Panc1 (cell line): ENCODE results near the gene AGBL5. TPM values are rescaled to one million over a fixed set of nuclear protein-coding genes. Genes with fewer than 3 reads are reported as not detected.

Experiments used
- ATAC-seq: fragments of 200-7000 bp; cut with Tn5 transposase; 2 replicates; pipeline ENCODE4 v1.9.1; 2020; ENCODE audit warnings: mild to moderate bottlenecking, moderate library complexity
- BruUV-seq: library from RNA; stranded (reverse); fragments of 400-500 nt; replicated peaks from 2 replicates; lab custom pipeline; 2021; lab: Mats Ljungman, UMichigan
- CTCF ChIA-PET: fragments of 300-600 bp; sonication (Branson Sonifier 250); formaldehyde crosslinking; loops from one replicate; lab custom pipeline; 2022; ENCODE audit warnings: antibody characterized with exemption; lab: Charles Lee
- POLR2A ChIA-PET: fragments of 300-600 bp; sonication (Branson Sonifier 250); formaldehyde crosslinking; loops from one replicate; lab custom pipeline; 2022; ENCODE audit warnings: antibody characterized with exemption; lab: Charles Lee
- DNase-seq: peaks from one replicate; pipeline ENCODE4 v3.0.0-alpha.2; 2010; ENCODE audit warnings: low read depth, low spot score
- H3K27ac ChIP-seq: 2 replicates; pipeline ENCODE4 v1.5.1; 2011; ENCODE audit warnings: mild to moderate bottlenecking, low read length, inconsistent platforms
- H3K27me3 ChIP-seq: fragments of 200-500 bp; sonication (Bioruptor generic); 2 replicates; pipeline ENCODE4 v1.6.0; 2014; ENCODE audit warnings: low read length, inconsistent platforms; ENCODE audit not compliant: control insufficient read depth, insufficient read depth
- H3K36me3 ChIP-seq: fragments of 200-500 bp; sonication (Bioruptor generic); 2 replicates; pipeline ENCODE4 v1.5.1; 2014; ENCODE audit warnings: inconsistent platforms, mild to moderate bottlenecking, low read length, moderate library complexity; ENCODE audit not compliant: control insufficient read depth, insufficient read depth
- H3K4me1 ChIP-seq: 2 replicates; pipeline ENCODE4 v1.5.1; 2011; ENCODE audit warnings: inconsistent platforms, mild to moderate bottlenecking, low read length, moderate library complexity; ENCODE audit not compliant: control insufficient read depth, insufficient read depth
- H3K4me3 ChIP-seq, 2 experiments: 2 replicates each; pipeline ENCODE4 v1.5.1; 2011 to 2012; ENCODE audit warnings: low read depth in 2 of 2, low read length in 2 of 2, mild to moderate bottlenecking in 2 of 2, inconsistent platforms in 1 of 2, moderate library complexity in 1 of 2
- H3K9me3 ChIP-seq: fragments of 200-500 bp; sonication (Bioruptor generic); 2 replicates; pipeline ENCODE4 v1.5.1; 2014; ENCODE audit warnings: low read depth, mild to moderate bottlenecking, inconsistent platforms, low read length, moderate library complexity; ENCODE audit not compliant: control insufficient read depth, insufficient read depth
- CTCF ChIP-seq: fragments of 450-650 bp; IDR thresholded peaks from 2 replicates; pipeline ENCODE4 v1.5.1; 2017; ENCODE audit warnings: mild to moderate bottlenecking
- POLR2AphosphoS5 ChIP-seq: IDR thresholded peaks from 2 replicates; pipeline ENCODE4 v1.6.1; 2012; ENCODE audit warnings: mild to moderate bottlenecking, low read depth, low read length, moderate library complexity
- REST ChIP-seq, 2 experiments: IDR thresholded peaks; 2 replicates each; pipeline ENCODE4 v1.6.1; 2011 to 2012; ENCODE audit warnings: low read depth in 2 of 2, control low read depth in 1 of 2, low read length in 1 of 2, mild to moderate bottlenecking in 1 of 2, moderate library complexity in 1 of 2; ENCODE audit not compliant: insufficient read depth in 1 of 2
- SIN3A ChIP-seq: IDR thresholded peaks from 2 replicates; pipeline ENCODE4 v1.6.1; 2012; ENCODE audit warnings: low read depth, mild to moderate bottlenecking, low read length, moderate library complexity, borderline replicate concordance; ENCODE audit not compliant: insufficient read depth
- TCF7L2 ChIP-seq: IDR thresholded peaks from 2 replicates; pipeline ENCODE4 v1.6.1; 2011; ENCODE audit warnings: mild to moderate bottlenecking, low read depth, low read length, inconsistent platforms
- in situ Hi-C: cut with HindIII; loops from 2 replicates; pipeline ENCODE4 v1.10.0; 2016; ENCODE audit warnings: low sequenced_read_pairs, low pct_unique_long_range_greater_than_20kb
- intact Hi-C: fragments of 100-400 bp; cut with micrococcal nuclease; formaldehyde crosslinking; loops from one replicate; pipeline ENCODE4 v1.10.0; 2022; ENCODE audit not compliant: unreplicated experiment
- total RNA-seq: library from RNA; stranded (reverse); gene quantifications from one replicate; pipeline ENCODE4 v1.2.1, GENCODE V29; 2021; ENCODE audit not compliant: unreplicated experiment

Gene AGBL5
- total RNA-seq, 1 experiment from 2014 or later, result 55.6 TPM

- in situ Hi-C loops, result no loop called here
- H3K9me3 ChIP-seq, result no peaks in the 10 kb centered on the region
- TF ChIP-seq TCF7L2 (no peak), POLR2AphosphoS5 (no peak), SIN3A (no peak), REST (IDR thresholded peaks at IDR 0.05; ENCODE audit: insufficient read depth in 1 of 2, low read depth in 2 of 2, low read length in 1 of 2) (no peak), CTCF (no peak)
- H3K36me3 ChIP-seq, result peaks cover 3% of the 10 kb centered on the region
- POLR2A ChIA-PET, result no interaction called here
- no peaks in the 10 kb centered on the region for H3K27me3 ChIP-seq
- BruUV-seq, result no TSS peak
- no peaks in the 10 kb centered on the region for H3K4me1 ChIP-seq
- DNase-seq (no peak), ATAC-seq (no peak)
- H3K27ac ChIP-seq, result no peak overlapping the region
- no peak overlapping the region for H3K4me3 ChIP-seq
- intact Hi-C loops, result no loop called here
- CTCF ChIA-PET, result interaction anchor here (0.6 kb wide), 1 partner anchor 197 kb away, joined by 3 read pairs; no protein-coding TSS in a partner anchor
Measured at GRCh38 chr2:27042985-27043634, 8.4 kb upstream of the AGBL5 start.

GRCh38 chr2:27049422-27050280 is 1.8 kb upstream of the AGBL5 start:
- no TSS peak for BruUV-seq
- H3K36me3 ChIP-seq, result peaks cover 3% of the 10 kb centered on the region
- peaks cover 6% of the 10 kb centered on the region for H3K4me1 ChIP-seq
- ATAC-seq (peak; percentile 19), DNase-seq (no peak)
- H3K27ac ChIP-seq, result peak overlapping the region; percentile 82
- ChIA-PET POLR2A (interaction anchor here (0.6 to 1.5 kb wide), 2 partner anchors 22 to 61 kb away, joined by 3 to 6 read pairs; partner anchors contain the start of gene OST4), CTCF (interaction anchor here (0.8 to 1.3 kb wide), 2 partner anchors 88 to 142 kb away, joined by 3 to 5 read pairs; no protein-coding TSS in a partner anchor)
- no peaks in the 10 kb centered on the region for H3K27me3 ChIP-seq
- TF ChIP-seq CTCF, result no peak
- no peak for TF ChIP-seq SIN3A
- no peak for TF ChIP-seq TCF7L2
- TF ChIP-seq POLR2AphosphoS5, result no peak
- no peak for TF ChIP-seq REST (IDR thresholded peaks at IDR 0.05; ENCODE audit: insufficient read depth in 1 of 2, low read depth in 2 of 2, low read length in 1 of 2)
- no peaks in the 10 kb centered on the region for H3K9me3 ChIP-seq
- in situ Hi-C loops, result no loop called here
- intact Hi-C loops, result no loop called here
- H3K4me3 ChIP-seq, result peak overlapping the region; percentile 80 to 95
